WTC11 (cell line): ENCODE results near the gene PRSS1.

ENCODE experiments used
- ESRRA ChIP-seq: sonication (generic); formaldehyde crosslinking; IDR thresholded peaks from 2 replicates; pipeline ENCODE4 v1.8.1; 2022; ENCODE audit warnings: mild to moderate bottlenecking, missing genetic modification reagents, borderline replicate concordance
- NR1H2 ChIP-seq: sonication (generic); formaldehyde crosslinking; IDR thresholded peaks from 2 replicates; pipeline ENCODE4 v1.9.0; 2021; ENCODE audit warnings: mild to moderate bottlenecking, moderate library complexity, missing genetic modification reagents
- SP1 ChIP-seq: sonication (generic); formaldehyde crosslinking; conservative IDR thresholded peaks from 2 replicates; pipeline ENCODE4 v1.8.1; 2022; ENCODE audit warnings: missing genetic modification reagents
- TCF7 ChIP-seq: sonication (generic); formaldehyde crosslinking; IDR thresholded peaks from 2 replicates; pipeline ENCODE4 v1.8.0; 2022; ENCODE audit warnings: mild to moderate bottlenecking, low read depth, missing genetic modification reagents, moderate library complexity
- TF ChIP-seq, protein P1 (sequence below): fragments of 200-600 bp; IDR thresholded peaks from 2 replicates; pipeline ENCODE4 v1.8.0; 2022; ENCODE audit warnings: antibody characterized with exemption
- TF ChIP-seq, protein P2 (sequence below): sonication (generic); formaldehyde crosslinking; IDR thresholded peaks from 2 replicates; pipeline ENCODE4 v1.8.1; 2023; ENCODE audit warnings: mild to moderate bottlenecking, missing genetic modification reagents, moderate library complexity
- TF ChIP-seq, protein P3 (sequence below): fragments of 250-450 bp; sonication (Bioruptor Pico); IDR thresholded peaks from 2 replicates; pipeline ENCODE4 v1.8.0; 2021; ENCODE audit warnings: mild to moderate bottlenecking

DNA sequence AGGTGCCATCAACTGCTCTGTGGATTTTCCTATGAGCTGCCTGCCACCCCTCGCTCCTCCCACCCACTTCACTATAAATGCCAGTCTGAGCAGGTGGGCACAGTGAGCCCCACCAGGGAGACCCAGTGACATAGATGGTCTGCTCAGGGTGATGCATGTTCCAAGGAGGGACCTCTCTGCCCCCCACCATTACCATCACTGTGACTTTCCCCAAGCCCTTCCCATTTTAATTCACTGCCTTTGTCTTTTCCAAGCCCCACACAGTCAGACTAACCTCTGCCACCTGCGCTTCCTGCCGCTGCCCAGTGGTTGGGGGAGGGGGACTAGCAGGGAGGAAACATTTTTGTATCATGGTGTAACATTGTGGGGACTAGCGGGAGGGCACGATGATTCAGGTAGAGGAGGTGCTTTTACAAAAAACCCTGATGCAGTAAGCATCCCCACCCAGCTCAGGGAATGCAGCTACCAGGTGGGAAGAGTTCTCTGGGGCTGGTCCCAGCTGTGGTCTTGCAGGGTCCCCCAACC lies 46.1 kb downstream of the PRSS1 start:
- TF ChIP-seq, protein P1, sequence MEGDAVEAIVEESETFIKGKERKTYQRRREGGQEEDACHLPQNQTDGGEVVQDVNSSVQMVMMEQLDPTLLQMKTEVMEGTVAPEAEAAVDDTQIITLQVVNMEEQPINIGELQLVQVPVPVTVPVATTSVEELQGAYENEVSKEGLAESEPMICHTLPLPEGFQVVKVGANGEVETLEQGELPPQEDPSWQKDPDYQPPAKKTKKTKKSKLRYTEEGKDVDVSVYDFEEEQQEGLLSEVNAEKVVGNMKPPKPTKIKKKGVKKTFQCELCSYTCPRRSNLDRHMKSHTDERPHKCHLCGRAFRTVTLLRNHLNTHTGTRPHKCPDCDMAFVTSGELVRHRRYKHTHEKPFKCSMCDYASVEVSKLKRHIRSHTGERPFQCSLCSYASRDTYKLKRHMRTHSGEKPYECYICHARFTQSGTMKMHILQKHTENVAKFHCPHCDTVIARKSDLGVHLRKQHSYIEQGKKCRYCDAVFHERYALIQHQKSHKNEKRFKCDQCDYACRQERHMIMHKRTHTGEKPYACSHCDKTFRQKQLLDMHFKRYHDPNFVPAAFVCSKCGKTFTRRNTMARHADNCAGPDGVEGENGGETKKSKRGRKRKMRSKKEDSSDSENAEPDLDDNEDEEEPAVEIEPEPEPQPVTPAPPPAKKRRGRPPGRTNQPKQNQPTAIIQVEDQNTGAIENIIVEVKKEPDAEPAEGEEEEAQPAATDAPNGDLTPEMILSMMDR: no peak
- 0 out of 2 replicates have a peak, but pooled peaks have one; percentile 35 for TF ChIP-seq SP1
- TF ChIP-seq, protein P2, sequence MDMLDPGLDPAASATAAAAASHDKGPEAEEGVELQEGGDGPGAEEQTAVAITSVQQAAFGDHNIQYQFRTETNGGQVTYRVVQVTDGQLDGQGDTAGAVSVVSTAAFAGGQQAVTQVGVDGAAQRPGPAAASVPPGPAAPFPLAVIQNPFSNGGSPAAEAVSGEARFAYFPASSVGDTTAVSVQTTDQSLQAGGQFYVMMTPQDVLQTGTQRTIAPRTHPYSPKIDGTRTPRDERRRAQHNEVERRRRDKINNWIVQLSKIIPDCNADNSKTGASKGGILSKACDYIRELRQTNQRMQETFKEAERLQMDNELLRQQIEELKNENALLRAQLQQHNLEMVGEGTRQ (CRISPR knock-in tag): no peak
- TF ChIP-seq, protein P3, sequence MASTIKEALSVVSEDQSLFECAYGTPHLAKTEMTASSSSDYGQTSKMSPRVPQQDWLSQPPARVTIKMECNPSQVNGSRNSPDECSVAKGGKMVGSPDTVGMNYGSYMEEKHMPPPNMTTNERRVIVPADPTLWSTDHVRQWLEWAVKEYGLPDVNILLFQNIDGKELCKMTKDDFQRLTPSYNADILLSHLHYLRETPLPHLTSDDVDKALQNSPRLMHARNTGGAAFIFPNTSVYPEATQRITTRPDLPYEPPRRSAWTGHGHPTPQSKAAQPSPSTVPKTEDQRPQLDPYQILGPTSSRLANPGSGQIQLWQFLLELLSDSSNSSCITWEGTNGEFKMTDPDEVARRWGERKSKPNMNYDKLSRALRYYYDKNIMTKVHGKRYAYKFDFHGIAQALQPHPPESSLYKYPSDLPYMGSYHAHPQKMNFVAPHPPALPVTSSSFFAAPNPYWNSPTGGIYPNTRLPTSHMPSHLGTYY (CRISPR knock-in tag): no peak
- no peak for TF ChIP-seq TCF7 (CRISPR knock-in tag)
- TF ChIP-seq ESRRA: no peak
- no peak for TF ChIP-seq NR1H2
